HepG2 (cell line): ENCODE results near the gene SIAE. TPM values are rescaled to one million over a fixed set of nuclear protein-coding genes. Genes with fewer than 3 reads are reported as not detected.

ENCODE experiments used
- ATAC-seq: fragments of 200-7000 bp; cut with Tn5 transposase; 3 replicates; pipeline ENCODE4 v1.9.1; 2020; ENCODE audit warnings: mild to moderate bottlenecking, moderate library complexity
- BruUV-seq: library from RNA; stranded (reverse); fragments of 400-500 nt; replicated peaks from 2 replicates; lab custom pipeline; 2021; lab: Mats Ljungman, UMichigan
- CTCF ChIA-PET: fragments of 300-600 bp; formaldehyde crosslinking; extraction: SDS; loops from one replicate; lab custom pipeline; 2021; ENCODE audit warnings: low total read pairs, inconsistent platforms, low intra/inter-chr PET ratio; lab: Yijun Ruan, JAX
- POLR2A ChIA-PET: fragments of 350-600 bp; sonication (Branson Sonifier 250); formaldehyde crosslinking; loops from one replicate; lab custom pipeline; 2020; ENCODE audit warnings: antibody characterized with exemption, inconsistent platforms; lab: Yijun Ruan, JAX
- DNase-seq: peaks from one replicate; pipeline ENCODE4 v3.0.0-alpha.2; 2015; ENCODE audit warnings: low spot score
- FAIRE-seq: peaks from 3 replicates; lab custom pipeline; 2011; peaks lifted over from hg19 to GRCh38; lab: Jason Lieb, UNC
- H2AFZ ChIP-seq: one replicate; pipeline ENCODE4 v1.6.1; 2011; ENCODE audit warnings: low read length, inconsistent platforms
- H3K27ac ChIP-seq: fragments of 300-600 bp; 3 replicates; pipeline ENCODE4 v1.8.0; 2011; ENCODE audit warnings: mixed run types, mild to moderate bottlenecking, mixed read lengths, low read length, inconsistent platforms; ENCODE audit not compliant: insufficient read depth; ENCODE audit errors: extremely low read length
- H3K27me3 ChIP-seq, 2 experiments: fragments of 200-600 bp in 1 of 2; 2 replicates in 1 of 2; 3 replicates in 1 of 2; pipeline versions ENCODE4 v1.6.0 to v1.8.0; 2011; ENCODE audit warnings: low read length in 2 of 2, mild to moderate bottlenecking in 2 of 2, moderate library complexity in 2 of 2, inconsistent platforms in 1 of 2; ENCODE audit not compliant: insufficient read depth in 2 of 2, control insufficient read depth in 1 of 2
- H3K36me3 ChIP-seq, 2 experiments: fragments of 200-600 bp in 1 of 2; replicated peaks in 1 of 2; 2 replicates in 1 of 2; 3 replicates in 1 of 2; pipeline versions ENCODE4 v1.5.1 to v1.8.0; 2011; ENCODE audit warnings: low read length in 2 of 2, inconsistent platforms in 1 of 2; ENCODE audit not compliant: insufficient read depth in 2 of 2, control insufficient read depth in 1 of 2
- H3K4me1 ChIP-seq: 2 replicates; pipeline ENCODE4 v1.5.1; 2012; ENCODE audit warnings: low read length, inconsistent platforms; ENCODE audit not compliant: insufficient read depth
- H3K4me2 ChIP-seq: 2 replicates; pipeline ENCODE4 v1.6.0; 2011; ENCODE audit warnings: low read depth, low read length, inconsistent platforms
- H3K4me3 ChIP-seq, 3 experiments: fragments of 200-600 bp in 1 of 3; sonication (generic), shearing (Covaris generic) in 1 of 3; replicated peaks in 1 of 3; 2 replicates each; pipeline ENCODE4 v1.5.1; 2011 to 2016; ENCODE audit warnings: low read length in 3 of 3, inconsistent platforms in 2 of 3, low read depth in 2 of 3, mild to moderate bottlenecking in 2 of 3, control low read depth in 1 of 3, mixed read lengths in 1 of 3; ENCODE audit not compliant: insufficient read depth in 1 of 3
- H3K79me2 ChIP-seq: one replicate; pipeline ENCODE4 v1.6.1; 2011; ENCODE audit warnings: low read length, inconsistent platforms; ENCODE audit not compliant: insufficient read depth
- H3K9ac ChIP-seq: 2 replicates; pipeline ENCODE4 v1.6.0; 2011; ENCODE audit warnings: mild to moderate bottlenecking, low read depth, low read length, inconsistent platforms; ENCODE audit not compliant: insufficient read depth
- H3K9me3 ChIP-seq: 2 replicates; pipeline ENCODE4 v1.5.1; 2012; ENCODE audit warnings: mild to moderate bottlenecking, low read length
- H4K20me1 ChIP-seq: 2 replicates; pipeline ENCODE4 v1.6.0; 2011; ENCODE audit warnings: inconsistent platforms, mild to moderate bottlenecking, low read length, moderate library complexity; ENCODE audit not compliant: insufficient read depth
- GATA4 ChIP-seq: sonication (generic); IDR thresholded peaks from 2 replicates; pipeline ENCODE4 v1.6.1; 2016; ENCODE audit warnings: antibody characterized with exemption, low read depth, borderline replicate concordance
- ZNF33A ChIP-seq: sonication (generic); formaldehyde crosslinking; IDR thresholded peaks from 2 replicates; pipeline ENCODE4 v1.5.1; 2020; ENCODE audit warnings: missing genetic modification reagents, mild to moderate bottlenecking, moderate library complexity, borderline replicate concordance
- in situ Hi-C: cut with HindIII; loops from 2 replicates; pipeline ENCODE4 v1.10.0; 2017; ENCODE audit warnings: low pct_unique_long_range_greater_than_20kb; ENCODE audit not compliant: extremely low pct_ligation_motif_present
- intact Hi-C: fragments of 100-400 bp; cut with micrococcal nuclease; formaldehyde crosslinking; loops from one replicate; pipeline ENCODE4 v1.10.0; 2022; ENCODE audit not compliant: unreplicated experiment
- polyA plus RNA-seq, 8 experiments: library from polyadenylated mRNA; depleted of rRNA in 3 of 8; stranded (reverse) in 7 of 8; unstranded in 1 of 8; fragments of >200 nt; fragmentation: Illumina TruSeq in 4 of 8; extraction: Trizol in 4 of 8; gene quantifications; 2 replicates each; pipeline versions ENCODE4 v1.2.1 to v1.2.3, GENCODE V29; 2011 to 2016; ENCODE audit warnings: low read depth in 4 of 8, missing spikeins in 1 of 8, mixed read lengths in 1 of 8; ENCODE audit not compliant: insufficient read depth in 1 of 8
- total RNA-seq, 5 experiments: library from RNA; depleted of rRNA; stranded (reverse); fragments of >200 nt; fragmentation: Illumina TruSeq; extraction: Trizol; gene quantifications; 2 replicates each; pipeline ENCODE4 v1.2.3, GENCODE V29; 2016; ENCODE audit warnings: low read depth in 1 of 5
- TF ChIP-seq, protein P1 (sequence below): sonication (generic); formaldehyde crosslinking; IDR thresholded peaks from 2 replicates; pipeline ENCODE4 v1.5.0; 2020; ENCODE audit warnings: mild to moderate bottlenecking, missing genetic modification reagents
- TF ChIP-seq, protein P2 (sequence below), 2 experiments: IDR thresholded peaks; 2 replicates each; pipeline ENCODE4 v1.6.1; 2011 to 2012; ENCODE audit warnings: low read length in 2 of 2, borderline replicate concordance in 1 of 2, low read depth in 1 of 2, mild to moderate bottlenecking in 1 of 2, moderate library complexity in 1 of 2
- TF ChIP-seq, protein P3 (sequence below): sonication (generic); formaldehyde crosslinking; IDR thresholded peaks from 2 replicates; pipeline ENCODE4 v1.5.0; 2020; ENCODE audit warnings: mild to moderate bottlenecking, low read depth, missing genetic modification reagents, borderline replicate concordance

Gene SIAE
- total and polyA plus RNA-seq, 2 of the 13 experiments (the other 11 are each of a cell fraction or from before 2014, with no cell fraction given), result 7.0 to 22.4 TPM

DNA sequence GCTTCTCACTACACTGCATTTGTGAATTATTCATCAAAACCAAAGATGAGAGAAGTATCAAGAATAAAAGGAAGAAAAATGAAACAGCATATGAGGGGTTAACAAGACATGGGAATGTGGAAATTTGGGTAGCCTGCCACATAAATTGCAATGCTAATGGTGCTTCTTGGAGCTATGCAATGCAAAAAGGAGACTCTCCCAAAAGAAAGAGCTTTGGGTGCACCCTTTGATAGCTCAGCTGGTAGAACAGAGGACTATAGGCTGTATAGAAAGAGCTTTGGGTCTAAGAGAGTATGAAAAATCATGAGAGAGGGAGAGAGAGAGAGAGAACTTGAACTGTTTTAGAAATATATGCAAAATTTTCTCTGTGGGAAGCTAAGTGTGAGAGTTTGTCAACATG, 26.5 kb upstream of the SIAE start:
- FAIRE-seq, result no peak
- TF ChIP-seq, protein P1, sequence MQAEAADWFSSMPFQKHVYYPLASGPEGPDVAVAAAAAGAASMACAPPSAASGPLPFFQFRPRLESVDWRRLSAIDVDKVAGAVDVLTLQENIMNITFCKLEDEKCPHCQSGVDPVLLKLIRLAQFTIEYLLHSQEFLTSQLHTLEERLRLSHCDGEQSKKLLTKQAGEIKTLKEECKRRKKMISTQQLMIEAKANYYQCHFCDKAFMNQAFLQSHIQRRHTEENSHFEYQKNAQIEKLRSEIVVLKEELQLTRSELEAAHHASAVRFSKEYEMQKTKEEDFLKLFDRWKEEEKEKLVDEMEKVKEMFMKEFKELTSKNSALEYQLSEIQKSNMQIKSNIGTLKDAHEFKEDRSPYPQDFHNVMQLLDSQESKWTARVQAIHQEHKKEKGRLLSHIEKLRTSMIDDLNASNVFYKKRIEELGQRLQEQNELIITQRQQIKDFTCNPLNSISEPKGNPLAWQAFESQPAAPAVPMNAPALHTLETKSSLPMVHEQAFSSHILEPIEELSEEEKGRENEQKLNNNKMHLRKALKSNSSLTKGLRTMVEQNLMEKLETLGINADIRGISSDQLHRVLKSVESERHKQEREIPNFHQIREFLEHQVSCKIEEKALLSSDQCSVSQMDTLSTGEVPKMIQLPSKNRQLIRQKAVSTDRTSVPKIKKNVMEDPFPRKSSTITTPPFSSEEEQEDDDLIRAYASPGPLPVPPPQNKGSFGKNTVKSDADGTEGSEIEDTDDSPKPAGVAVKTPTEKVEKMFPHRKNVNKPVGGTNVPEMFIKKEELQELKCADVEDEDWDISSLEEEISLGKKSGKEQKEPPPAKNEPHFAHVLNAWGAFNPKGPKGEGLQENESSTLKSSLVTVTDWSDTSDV (CRISPR knock-in tag), result no peak
- TF ChIP-seq GATA4, result no peak
- TF ChIP-seq, protein P2, sequence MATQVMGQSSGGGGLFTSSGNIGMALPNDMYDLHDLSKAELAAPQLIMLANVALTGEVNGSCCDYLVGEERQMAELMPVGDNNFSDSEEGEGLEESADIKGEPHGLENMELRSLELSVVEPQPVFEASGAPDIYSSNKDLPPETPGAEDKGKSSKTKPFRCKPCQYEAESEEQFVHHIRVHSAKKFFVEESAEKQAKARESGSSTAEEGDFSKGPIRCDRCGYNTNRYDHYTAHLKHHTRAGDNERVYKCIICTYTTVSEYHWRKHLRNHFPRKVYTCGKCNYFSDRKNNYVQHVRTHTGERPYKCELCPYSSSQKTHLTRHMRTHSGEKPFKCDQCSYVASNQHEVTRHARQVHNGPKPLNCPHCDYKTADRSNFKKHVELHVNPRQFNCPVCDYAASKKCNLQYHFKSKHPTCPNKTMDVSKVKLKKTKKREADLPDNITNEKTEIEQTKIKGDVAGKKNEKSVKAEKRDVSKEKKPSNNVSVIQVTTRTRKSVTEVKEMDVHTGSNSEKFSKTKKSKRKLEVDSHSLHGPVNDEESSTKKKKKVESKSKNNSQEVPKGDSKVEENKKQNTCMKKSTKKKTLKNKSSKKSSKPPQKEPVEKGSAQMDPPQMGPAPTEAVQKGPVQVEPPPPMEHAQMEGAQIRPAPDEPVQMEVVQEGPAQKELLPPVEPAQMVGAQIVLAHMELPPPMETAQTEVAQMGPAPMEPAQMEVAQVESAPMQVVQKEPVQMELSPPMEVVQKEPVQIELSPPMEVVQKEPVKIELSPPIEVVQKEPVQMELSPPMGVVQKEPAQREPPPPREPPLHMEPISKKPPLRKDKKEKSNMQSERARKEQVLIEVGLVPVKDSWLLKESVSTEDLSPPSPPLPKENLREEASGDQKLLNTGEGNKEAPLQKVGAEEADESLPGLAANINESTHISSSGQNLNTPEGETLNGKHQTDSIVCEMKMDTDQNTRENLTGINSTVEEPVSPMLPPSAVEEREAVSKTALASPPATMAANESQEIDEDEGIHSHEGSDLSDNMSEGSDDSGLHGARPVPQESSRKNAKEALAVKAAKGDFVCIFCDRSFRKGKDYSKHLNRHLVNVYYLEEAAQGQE (IDR thresholded peaks at IDR 0.05; ENCODE audit: borderline replicate concordance in 1 of 2, low read depth in 1 of 2, low read length in 2 of 2), result no peak
- no peak for TF ChIP-seq ZNF33A (CRISPR knock-in tag)
- TF ChIP-seq, protein P3, sequence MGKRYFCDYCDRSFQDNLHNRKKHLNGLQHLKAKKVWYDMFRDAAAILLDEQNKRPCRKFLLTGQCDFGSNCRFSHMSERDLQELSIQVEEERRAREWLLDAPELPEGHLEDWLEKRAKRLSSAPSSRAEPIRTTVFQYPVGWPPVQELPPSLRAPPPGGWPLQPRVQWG (CRISPR knock-in tag), result no peak
- TF ChIP-seq, all 625 proteins: peak for 0
- H3K4me1 ChIP-seq, result no peaks in the 10 kb centered on the region
- H3K27me3 ChIP-seq, result no peaks in the 10 kb centered on the region; a peak in 1 of 5 replicates
- ChIA-PET CTCF (no interaction called here), POLR2A (no interaction called here)
- H3K27ac ChIP-seq, result no peak overlapping the region
- ATAC-seq (no peak), DNase-seq (no peak)
- H3K9ac ChIP-seq, result no peak overlapping the region
- intact Hi-C loops (no loop called here), in situ Hi-C loops (no loop called here)
- no TSS peak for BruUV-seq
- no peaks in the 10 kb centered on the region for H3K36me3 ChIP-seq
- no peak overlapping the region for H3K4me3 ChIP-seq
- H2AFZ ChIP-seq, result no peak overlapping the region
- no peak overlapping the region for H3K4me2 ChIP-seq
- H4K20me1 ChIP-seq, result no peaks in the 10 kb centered on the region
- H3K9me3 ChIP-seq, result no peaks in the 10 kb centered on the region
- no peaks in the 10 kb centered on the region for H3K79me2 ChIP-seq
